ENCODE measurements around the gene PRKD2. TPM values are rescaled to one million over a fixed set of nuclear protein-coding genes. Genes with fewer than 3 reads are reported as not detected.
A peak's percentile ranks its signal among the peaks of the same experiment; 100 is the strongest.

Gene PRKD2
- total and polyA plus RNA-seq, 2 experiments from 2014 or later = 11.9 to 14.2 TPM

DNA sequence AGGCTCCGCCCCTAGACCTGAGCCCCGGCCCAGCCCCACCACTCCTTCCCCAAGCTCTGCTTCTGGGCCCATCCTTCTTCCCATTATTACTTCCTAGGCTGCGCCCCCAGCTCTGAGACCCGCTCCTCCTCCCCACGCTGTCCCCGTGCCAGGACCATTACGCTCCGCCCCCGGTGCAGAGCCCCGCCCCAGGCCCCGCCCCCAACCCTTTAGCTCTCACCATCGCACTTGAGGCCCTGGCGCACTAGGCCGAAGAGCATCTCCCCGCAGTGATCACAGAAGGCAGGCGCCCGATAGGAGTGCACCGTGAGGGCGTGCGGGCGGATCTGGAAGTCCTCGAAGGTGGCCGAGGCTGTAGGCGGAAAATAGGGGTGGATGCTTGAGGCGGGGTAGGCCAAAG, 6.2 kb downstream of the PRKD2 start:
- H3K36me3 ChIP-seq (ENCODE audit: low read depth) = peaks cover 8% of the 10 kb centered on the region; the same call in 1 of the 2 replicates
- H3K9ac ChIP-seq = no peak overlapping the region
- H3K4me3 ChIP-seq = no peak overlapping the region
- in situ Hi-C loops (cut with MboI) = no loop called here
- H3K27me3 ChIP-seq (replicated peaks; ENCODE audit: insufficient read depth) = no peaks in the 10 kb centered on the region
- no peak for DNase-seq
- H3K27ac ChIP-seq = no peak overlapping the region
- no peak overlapping the region for H3K4me2 ChIP-seq (ENCODE audit: unreplicated experiment)
- 81 to 97% methylated on average over 15 to 25 of the region's 25 CpGs for WGBS, 2 experiments (ENCODE audit: low coverage in 1 of 2, low lambda C conversion rate in 2 of 2, missing lambda C conversion rate in 2 of 2)
- H3K9me2 ChIP-seq (ENCODE audit: insufficient read depth) = no peaks in the 10 kb centered on the region
- peaks cover 9% of the 10 kb centered on the region; the same call in 1 of the 2 replicates for H3K4me1 ChIP-seq (ENCODE audit: insufficient read depth)
- no peak overlapping the region for H2AFZ ChIP-seq
- peaks cover 14% of the 10 kb centered on the region for H3K79me2 ChIP-seq (ENCODE audit: insufficient read depth)
- H3F3A ChIP-seq (ENCODE audit: insufficient read depth) = no peaks in the 10 kb centered on the region; the same call in 1 of the 2 replicates
- H3K9me3 ChIP-seq (ENCODE audit: low read depth) = no peaks in the 10 kb centered on the region
- no peaks in the 10 kb centered on the region for H4K20me1 ChIP-seq (ENCODE audit: insufficient read depth)
- TF ChIP-seq EZH2 (IDR thresholded peaks at IDR 0.05; ENCODE audit: insufficient read depth, poor library complexity, severe bottlenecking) = no peak
- TF ChIP-seq EZH2phosphoT487 (IDR thresholded peaks at IDR 0.05; ENCODE audit: insufficient read depth, low read depth) = no peak

DNA sequence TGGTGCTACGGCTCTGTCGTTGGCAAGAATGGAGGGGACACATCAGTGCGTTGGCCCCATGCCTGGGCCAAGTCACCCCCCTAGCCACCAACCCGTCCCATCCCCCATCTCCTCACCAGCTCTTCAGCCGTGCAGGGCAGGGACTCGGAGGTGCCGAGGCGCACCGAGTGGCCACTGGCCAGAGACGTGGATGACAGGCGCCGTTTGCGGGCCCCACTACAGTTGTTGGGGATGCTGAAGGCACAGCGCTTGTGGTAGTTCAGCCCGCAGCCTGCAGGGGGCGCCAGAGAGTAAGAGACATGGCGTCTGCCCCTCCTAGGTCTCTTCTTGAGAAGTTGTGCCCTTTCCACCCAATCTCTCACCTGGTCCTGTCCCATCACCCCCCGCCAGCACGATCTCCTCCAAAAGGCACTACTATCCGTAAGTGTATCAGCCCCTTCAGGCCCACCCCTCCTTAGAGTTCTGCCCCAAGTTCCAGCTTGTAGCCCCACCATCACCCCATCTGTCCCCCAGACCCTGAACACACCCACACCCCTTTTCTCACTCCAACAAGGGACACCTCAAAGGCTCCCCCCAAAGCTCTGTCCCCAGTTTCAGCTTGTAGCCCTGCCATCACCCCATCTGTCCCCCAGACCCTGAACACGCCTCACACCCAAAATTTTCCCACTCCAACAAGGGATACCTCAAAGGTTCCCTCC, 12.4 kb downstream of the PRKD2 start:
- no peak for TF ChIP-seq EZH2phosphoT487 (IDR thresholded peaks at IDR 0.05; ENCODE audit: insufficient read depth, low read depth)
- no peak for TF ChIP-seq EZH2 (IDR thresholded peaks at IDR 0.05; ENCODE audit: insufficient read depth, poor library complexity, severe bottlenecking)
- Histone ChIP-seq H3K9me3 (ENCODE audit: low read depth) (no peaks in the 10 kb centered on the region), H3F3A (ENCODE audit: insufficient read depth) (no peaks in the 10 kb centered on the region; the same call in 1 of the 2 replicates), H3K27me3 (replicated peaks; ENCODE audit: insufficient read depth) (no peaks in the 10 kb centered on the region), H3K27ac (no peak overlapping the region), H3K79me2 (ENCODE audit: insufficient read depth) (no peaks in the 10 kb centered on the region), H2AFZ (no peak overlapping the region), H3K9ac (no peak overlapping the region), H4K20me1 (ENCODE audit: insufficient read depth) (no peaks in the 10 kb centered on the region), H3K4me3 (no peak overlapping the region), H3K9me2 (ENCODE audit: insufficient read depth) (no peaks in the 10 kb centered on the region), H3K4me2 (ENCODE audit: unreplicated experiment) (no peak overlapping the region), H3K36me3 (ENCODE audit: low read depth) (peaks cover 23% of the 10 kb centered on the region; the same call in 1 of the 2 replicates), H3K4me1 (ENCODE audit: insufficient read depth) (no peaks in the 10 kb centered on the region)
- 45 to 46% methylated on average over 13 to 17 of the region's 21 CpGs for WGBS, 2 experiments (ENCODE audit: low coverage in 1 of 2, low lambda C conversion rate in 2 of 2, missing lambda C conversion rate in 2 of 2)
- DNase-seq = peak; percentile 50
- in situ Hi-C loops (cut with MboI) = no loop called here

DNA sequence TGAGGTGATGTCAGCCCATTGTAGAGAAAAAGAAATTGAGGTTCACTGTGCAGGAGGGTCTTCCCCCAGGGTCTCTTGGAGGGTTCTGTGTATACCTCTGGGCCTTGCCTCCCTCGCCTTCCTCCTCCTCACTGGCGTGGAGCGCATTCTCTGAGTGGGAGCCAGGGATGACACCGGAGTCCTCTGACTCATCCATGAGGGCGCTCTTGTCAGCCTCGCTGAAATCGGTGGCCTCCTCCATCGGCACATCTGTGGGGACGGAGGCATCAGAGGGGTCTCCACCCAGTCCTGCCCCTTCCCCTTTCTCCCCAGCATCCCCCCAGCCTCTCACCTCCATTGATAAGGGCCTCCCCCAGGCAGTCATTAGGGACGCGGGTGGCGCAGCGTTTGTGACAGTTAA, 16.2 kb downstream of the PRKD2 start:
- no peaks in the 10 kb centered on the region for H3K27me3 ChIP-seq (replicated peaks; ENCODE audit: insufficient read depth)
- TF ChIP-seq EZH2phosphoT487 (IDR thresholded peaks at IDR 0.05; ENCODE audit: insufficient read depth, low read depth) = no peak
- H3K9ac ChIP-seq = no peak overlapping the region
- no peaks in the 10 kb centered on the region for H3F3A ChIP-seq (ENCODE audit: insufficient read depth)
- no peaks in the 10 kb centered on the region for H3K9me3 ChIP-seq (ENCODE audit: low read depth)
- no peaks in the 10 kb centered on the region for H3K79me2 ChIP-seq (ENCODE audit: insufficient read depth)
- no peak overlapping the region for H3K4me2 ChIP-seq (ENCODE audit: unreplicated experiment)
- no peak overlapping the region for H3K27ac ChIP-seq
- no peak overlapping the region for H3K4me3 ChIP-seq
- DNase-seq = no peak
- no peaks in the 10 kb centered on the region for H4K20me1 ChIP-seq (ENCODE audit: insufficient read depth)
- no peaks in the 10 kb centered on the region for H3K9me2 ChIP-seq (ENCODE audit: insufficient read depth)
- no peaks in the 10 kb centered on the region for H3K4me1 ChIP-seq (ENCODE audit: insufficient read depth)
- 95 to 97% methylated on average over 12 to 13 of the region's 13 CpGs for whole genome bisulfite sequencing, 2 experiments (ENCODE audit: low coverage in 1 of 2, low lambda C conversion rate in 2 of 2, missing lambda C conversion rate in 2 of 2)
- H3K36me3 ChIP-seq (ENCODE audit: low read depth) = peaks cover 41% of the 10 kb centered on the region; the same call in 1 of the 2 replicates
- no peak overlapping the region for H2AFZ ChIP-seq
- in situ Hi-C loops (cut with MboI) = no loop called here

DNA sequence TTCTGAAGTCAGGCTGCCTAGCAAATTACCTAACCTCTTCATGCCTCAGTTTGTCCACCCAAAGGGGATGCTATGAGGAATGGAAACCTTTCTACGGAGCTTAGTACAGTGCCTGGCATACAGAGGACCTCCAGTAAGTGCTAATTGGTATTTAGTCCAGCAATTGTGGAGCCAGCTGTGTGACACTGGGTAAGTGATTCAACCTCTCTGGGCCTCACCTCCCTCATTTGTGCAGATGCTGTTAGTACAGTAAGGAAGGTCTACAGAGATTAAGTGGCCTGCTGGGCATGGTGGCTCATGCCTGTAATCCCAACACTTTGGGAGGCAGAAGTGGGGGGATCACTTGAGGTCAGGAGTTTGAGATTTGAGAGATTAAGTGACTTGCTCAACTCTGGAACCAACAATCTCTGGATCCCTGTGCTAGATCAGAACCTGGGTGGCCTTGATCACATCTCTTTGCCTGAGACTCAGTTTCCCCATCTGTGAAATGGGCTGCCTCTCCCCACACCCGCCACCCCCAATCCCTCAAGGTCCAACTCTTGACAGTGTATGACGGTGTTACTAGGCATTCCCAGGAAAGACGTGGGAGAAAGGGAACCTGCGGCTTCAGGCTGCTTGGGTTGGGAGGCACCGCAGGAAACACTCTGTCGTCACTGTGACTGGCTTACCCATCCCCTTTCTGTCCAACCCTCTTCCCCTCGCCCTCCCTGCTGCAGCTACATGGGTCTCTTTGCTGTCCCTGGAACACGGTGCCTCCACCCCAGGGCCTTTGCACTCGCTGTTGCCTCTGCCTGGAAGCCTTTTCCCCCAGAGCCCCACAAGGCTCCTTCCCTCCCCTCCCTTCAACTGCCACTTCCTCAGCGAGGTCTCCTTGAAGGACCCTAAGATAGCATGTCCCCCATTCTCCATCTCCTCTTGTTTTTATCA, 18.3 kb downstream of the PRKD2 start:
- Histone ChIP-seq H3K4me1 (ENCODE audit: insufficient read depth) (no peaks in the 10 kb centered on the region), H3K27me3 (replicated peaks; ENCODE audit: insufficient read depth) (no peaks in the 10 kb centered on the region), H3K9ac (no peak overlapping the region), H3K27ac (no peak overlapping the region), H3F3A (ENCODE audit: insufficient read depth) (no peaks in the 10 kb centered on the region), H3K9me3 (ENCODE audit: low read depth) (no peaks in the 10 kb centered on the region), H2AFZ (no peak overlapping the region), H4K20me1 (ENCODE audit: insufficient read depth) (no peaks in the 10 kb centered on the region), H3K79me2 (ENCODE audit: insufficient read depth) (no peaks in the 10 kb centered on the region), H3K4me2 (ENCODE audit: unreplicated experiment) (no peak overlapping the region), H3K36me3 (ENCODE audit: low read depth) (peaks cover 52% of the 10 kb centered on the region; the same call in 1 of the 2 replicates), H3K4me3 (no peak overlapping the region), H3K9me2 (ENCODE audit: insufficient read depth) (no peaks in the 10 kb centered on the region)
- TF ChIP-seq EZH2phosphoT487 (IDR thresholded peaks at IDR 0.05; ENCODE audit: insufficient read depth, low read depth) = no peak
- no peak for TF ChIP-seq EZH2 (IDR thresholded peaks at IDR 0.05; ENCODE audit: insufficient read depth, poor library complexity, severe bottlenecking)
- in situ Hi-C loops (cut with MboI) = no loop called here
- DNase-seq = no peak
- 94 to 98% methylated on average over 9 to 11 of the region's 11 CpGs for WGBS, 2 experiments (ENCODE audit: low coverage in 1 of 2, low lambda C conversion rate in 2 of 2, missing lambda C conversion rate in 2 of 2)

All from GM23248 (cell line).